Measurements from ENCODE around the gene RTL10.

Gene RTL10

GRCh38 chr22:19814428-19814827 lies 40.2 kb downstream of the RTL10 start:
- Histone ChIP-seq H4K20me1 (ENCODE audit: low read depth, low read length) (no peaks in the 10 kb centered on the region), H3K9me2 (replicated peaks; ENCODE audit: insufficient read depth, low read length) (no peaks in the 10 kb centered on the region), H3K9ac (ENCODE audit: low read length) (no peak overlapping the region), H3K27me3 (ENCODE audit: low read length) (no peaks in the 10 kb centered on the region), H3K4me2 (ENCODE audit: low read depth, low read length, poor library complexity, severe bottlenecking) (no peak overlapping the region), H2AFZ (ENCODE audit: low read depth, low read length, severe bottlenecking) (no peak overlapping the region), H3K79me2 (ENCODE audit: insufficient read depth, low read length) (no peaks in the 10 kb centered on the region), H3K36me3 (ENCODE audit: low read length) (no peaks in the 10 kb centered on the region), H3F3A (ENCODE audit: insufficient read depth) (no peaks in the 10 kb centered on the region), H3K4me3 (ENCODE audit: insufficient read depth, low read length, poor library complexity, severe bottlenecking) (no peak overlapping the region), H3K9me3 (ENCODE audit: insufficient read depth, low read length) (no peaks in the 10 kb centered on the region), H3K27ac (ENCODE audit: low read depth, low read length) (no peak overlapping the region)
- TF ChIP-seq CTCF (IDR thresholded peaks at IDR 0.05; ENCODE audit: insufficient read depth, low read length, poor library complexity, severe bottlenecking) (no peak), EZH2phosphoT487 (conservative IDR thresholded peaks at IDR 0.05; ENCODE audit: low read length) (no peak)

- no peak overlapping the region for H3K4me2 ChIP-seq (ENCODE audit: low read depth, low read length, poor library complexity, severe bottlenecking)
These were observed 41.8 kb downstream of the RTL10 start for GRCh38 chr22:19812910-19813309.

GRCh38 chr22:19811811-19812771 lies 42.6 kb downstream of the RTL10 start:
- no peaks in the 10 kb centered on the region for H3K36me3 ChIP-seq (ENCODE audit: low read length)
- no peaks in the 10 kb centered on the region for H3F3A ChIP-seq (ENCODE audit: insufficient read depth)
- no peaks in the 10 kb centered on the region for H3K9me2 ChIP-seq (replicated peaks; ENCODE audit: insufficient read depth, low read length)
- no peaks in the 10 kb centered on the region for H3K79me2 ChIP-seq (ENCODE audit: insufficient read depth, low read length)
- H3K4me2 ChIP-seq (ENCODE audit: low read depth, low read length, poor library complexity, severe bottlenecking): no peak overlapping the region
- H3K9ac ChIP-seq (ENCODE audit: low read length): no peak overlapping the region
- no peaks in the 10 kb centered on the region for H3K9me3 ChIP-seq (ENCODE audit: insufficient read depth, low read length)
- no peak overlapping the region for H3K27ac ChIP-seq (ENCODE audit: low read depth, low read length)
- no peak overlapping the region for H2AFZ ChIP-seq (ENCODE audit: low read depth, low read length, severe bottlenecking)
- no peaks in the 10 kb centered on the region for H3K27me3 ChIP-seq (ENCODE audit: low read length)
- no peak for TF ChIP-seq EZH2phosphoT487 (conservative IDR thresholded peaks at IDR 0.05; ENCODE audit: low read length)
- no peak for TF ChIP-seq CTCF (IDR thresholded peaks at IDR 0.05; ENCODE audit: insufficient read depth, low read length, poor library complexity, severe bottlenecking)
- H3K4me3 ChIP-seq (ENCODE audit: insufficient read depth, low read length, poor library complexity, severe bottlenecking): no peak overlapping the region
- H4K20me1 ChIP-seq (ENCODE audit: low read depth, low read length): no peaks in the 10 kb centered on the region

More at GRCh38 chr22:19812910-19813309, 41.8 kb downstream of the RTL10 start:
- Histone ChIP-seq H2AFZ (ENCODE audit: low read depth, low read length, severe bottlenecking) (no peak overlapping the region), H3K27ac (ENCODE audit: low read depth, low read length) (no peak overlapping the region), H3K9ac (ENCODE audit: low read length) (no peak overlapping the region), H3K4me3 (ENCODE audit: insufficient read depth, low read length, poor library complexity, severe bottlenecking) (no peak overlapping the region), H3K79me2 (ENCODE audit: insufficient read depth, low read length) (no peaks in the 10 kb centered on the region), H3F3A (ENCODE audit: insufficient read depth) (no peaks in the 10 kb centered on the region), H3K36me3 (ENCODE audit: low read length) (no peaks in the 10 kb centered on the region), H4K20me1 (ENCODE audit: low read depth, low read length) (no peaks in the 10 kb centered on the region), H3K9me3 (ENCODE audit: insufficient read depth, low read length) (no peaks in the 10 kb centered on the region), H3K9me2 (replicated peaks; ENCODE audit: insufficient read depth, low read length) (no peaks in the 10 kb centered on the region), H3K27me3 (ENCODE audit: low read length) (no peaks in the 10 kb centered on the region)
- TF ChIP-seq EZH2phosphoT487 (conservative IDR thresholded peaks at IDR 0.05; ENCODE audit: low read length) (no peak), CTCF (IDR thresholded peaks at IDR 0.05; ENCODE audit: insufficient read depth, low read length, poor library complexity, severe bottlenecking) (no peak)
